Osteocyte (in vitro differentiated cells): Measurements from ENCODE around the gene RAD51AP2. TPM values are rescaled to one million over a fixed set of nuclear protein-coding genes. Genes with fewer than 3 reads are reported as not detected.

ENCODE experiments used
- DNase-seq: peaks from one replicate; pipeline ENCODE4 v3.0.0; 2021; ENCODE audit warnings: mixed read lengths; ENCODE audit not compliant: unreplicated experiment; ENCODE audit errors: extremely low spot score
- H3K27ac Mint-ChIP-seq: one replicate; pipeline ENCODE4 v1.8.0; 2021; ENCODE audit warnings: mild to moderate bottlenecking, mixed read lengths; ENCODE audit not compliant: unreplicated experiment
- H3K27me3 Mint-ChIP-seq: one replicate; pipeline ENCODE4 v1.8.0; 2021; ENCODE audit warnings: mixed read lengths; ENCODE audit not compliant: unreplicated experiment
- H3K36me3 Mint-ChIP-seq: one replicate; pipeline ENCODE4 v1.8.0; 2021; ENCODE audit warnings: mixed read lengths; ENCODE audit not compliant: unreplicated experiment
- H3K4me1 Mint-ChIP-seq: one replicate; pipeline ENCODE4 v1.8.0; 2021; ENCODE audit warnings: mixed read lengths; ENCODE audit not compliant: unreplicated experiment
- H3K4me3 Mint-ChIP-seq: one replicate; pipeline ENCODE4 v1.8.0; 2021; ENCODE audit warnings: mild to moderate bottlenecking, moderate library complexity, mixed read lengths; ENCODE audit not compliant: unreplicated experiment
- H3K9me3 Mint-ChIP-seq: one replicate; pipeline ENCODE4 v1.8.0; 2021; ENCODE audit warnings: mixed read lengths; ENCODE audit not compliant: unreplicated experiment
- CTCF ChIP-seq: fragments of 200-600 bp; sonication (generic); IDR thresholded peaks from 2 replicates; pipeline ENCODE4 v1.5.0; 2021; ENCODE audit warnings: antibody characterized with exemption, mild to moderate bottlenecking, moderate library complexity
- total RNA-seq: library from RNA; stranded (reverse); gene quantifications from 2 replicates; pipeline ENCODE4 v1.2.1, GENCODE V29; 2021

Gene RAD51AP2
- total RNA-seq, 1 donor from 2014 or later, result not detected

GRCh38 chr2:17471979-17472378 is 46.3 kb downstream of the RAD51AP2 start:
- Mint-ChIP-seq H3K27me3 (no peaks in the 10 kb centered on the region), H3K36me3 (no peaks in the 10 kb centered on the region), H3K4me3 (no peak overlapping the region), H3K9me3 (peaks cover 34% of the 10 kb centered on the region), H3K4me1 (no peaks in the 10 kb centered on the region), H3K27ac (no peak overlapping the region)
- TF ChIP-seq CTCF, result no peak
- no peak for DNase-seq

GRCh38 chr2:17470855-17471641 is 47.2 kb downstream of the RAD51AP2 start:
- peaks cover 36% of the 10 kb centered on the region for H3K9me3 Mint-ChIP-seq
- DNase-seq, result no peak
- no peak overlapping the region for H3K4me3 Mint-ChIP-seq
- no peaks in the 10 kb centered on the region for H3K27me3 Mint-ChIP-seq
- no peak for TF ChIP-seq CTCF
- no peaks in the 10 kb centered on the region for H3K36me3 Mint-ChIP-seq
- H3K27ac Mint-ChIP-seq, result no peak overlapping the region
- H3K4me1 Mint-ChIP-seq, result no peaks in the 10 kb centered on the region

GRCh38 chr2:17461087-17461475 is 57.2 kb downstream of the RAD51AP2 start:
- Mint-ChIP-seq H3K9me3 (peaks cover 5% of the 10 kb centered on the region), H3K27me3 (no peaks in the 10 kb centered on the region), H3K27ac (no peak overlapping the region), H3K4me1 (no peaks in the 10 kb centered on the region), H3K36me3 (no peaks in the 10 kb centered on the region), H3K4me3 (no peak overlapping the region)
- DNase-seq, result no peak
- no peak for TF ChIP-seq CTCF

Other genes with a start within 250 kb of the RAD51AP2 start
- not detected in 2 replicates for gene VSNL1, start 22.3 kb upstream of the RAD51AP2 start, total RNA-seq
- 21.3 and 22.5 TPM in 2 replicates for gene SMC6, start 235.4 kb upstream of the RAD51AP2 start, total RNA-seq
- gene GEN1, start 235.7 kb upstream of the RAD51AP2 start, total RNA-seq, result 5.5 and 11.0 TPM in 2 replicates